Vagina (tissue), 2 donors: ENCODE results near the gene SLFNL1. TPM values are rescaled to one million over a fixed set of nuclear protein-coding genes. Genes with fewer than 3 reads are reported as not detected.

Experiments used
- DNase-seq, 2 donors: peaks; one replicate each; pipeline ENCODE4 v3.0.0-alpha.2; 2017; ENCODE audit errors: extremely low spot score in 2 of 2
- H3K27ac ChIP-seq: fragments of 200-600 bp; sonication (generic); one replicate; pipeline ENCODE4 v1.5.1; 2019
- H3K27me3 ChIP-seq: fragments of 200-600 bp; sonication (generic); one replicate; pipeline ENCODE4 v1.5.1; 2019
- H3K36me3 ChIP-seq, 2 donors: fragments of 200-600 bp; sonication (generic); one replicate each; pipeline ENCODE4 v1.5.1; 2017 to 2019
- H3K4me1 ChIP-seq: fragments of 200-600 bp; sonication (generic); one replicate; pipeline ENCODE4 v1.5.1; 2019
- H3K4me3 ChIP-seq, 2 donors: fragments of 200-600 bp; sonication (generic); 1 replicate in 1 of 2; 2 replicates in 1 of 2; pipeline ENCODE4 v1.5.1; 2016 to 2019
- H3K9me3 ChIP-seq: fragments of 200-600 bp; sonication (generic); one replicate; pipeline ENCODE4 v1.5.1; 2019
- POLR2A ChIP-seq, 2 donors: fragments of 450-650 bp; IDR thresholded peaks; one replicate each; pipeline ENCODE4 v1.6.1; 2017; ENCODE audit warnings: antibody characterized with exemption in 2 of 2, mild to moderate bottlenecking in 2 of 2, moderate library complexity in 2 of 2
- POLR2AphosphoS5 ChIP-seq, 2 donors: sonication (generic); formaldehyde crosslinking; IDR thresholded peaks; one replicate each; pipeline ENCODE4 v1.9.0; 2017; ENCODE audit warnings: antibody characterized with exemption in 2 of 2, mild to moderate bottlenecking in 2 of 2, low read depth in 1 of 2; ENCODE audit not compliant: insufficient read depth in 1 of 2
- intact Hi-C: fragments of 100-400 bp; cut with DNase I; formaldehyde crosslinking; loops from one replicate; pipeline ENCODE4 v1.15.1; 2023
- total RNA-seq: library from RNA; depleted of rRNA; stranded (reverse); fragments of >200 nt; gene quantifications from one replicate; pipeline ENCODE4 v1.2.3, GENCODE V29; 2016
- TF ChIP-seq, protein P1 (sequence below), 3 experiments: fragments of 450-650 bp in 2 of 3; fragments of 200-600 bp in 1 of 3; sonication (generic) in 1 of 3; IDR thresholded peaks; one replicate each; pipeline ENCODE4 v1.5.1; 2017 to 2019; ENCODE audit warnings: antibody characterized with exemption in 3 of 3, mild to moderate bottlenecking in 2 of 3, moderate library complexity in 2 of 3

Gene SLFNL1
- total RNA-seq, 1 donor from 2014 or later = 1.2 TPM

DNA sequence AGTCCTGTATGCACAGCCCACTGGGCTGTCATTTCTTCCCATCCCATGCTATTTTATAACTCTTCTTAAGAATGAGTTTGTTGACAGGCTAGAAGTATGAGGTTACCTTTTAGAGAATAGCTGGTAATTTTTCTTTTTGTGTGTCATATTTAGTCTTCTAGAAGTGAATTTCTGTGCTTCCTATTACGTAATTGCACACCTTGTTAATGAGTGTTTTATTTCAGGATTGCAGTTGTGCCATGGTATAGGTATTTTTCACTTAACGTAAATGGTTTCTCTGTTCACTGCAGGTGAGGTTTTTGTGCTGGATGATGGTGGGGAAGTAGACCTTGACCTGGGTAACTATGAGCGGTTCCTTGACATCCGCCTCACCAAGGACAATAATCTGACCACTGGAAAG, 37.0 kb downstream of the SLFNL1 start:
- H3K4me3 ChIP-seq = no peak overlapping the region
- intact Hi-C loops = no loop called here
- H3K36me3 ChIP-seq = peaks cover 0 to 41% of the 10 kb centered on the region in 2 donors
- H3K27me3 ChIP-seq = no peaks in the 10 kb centered on the region
- no peak for DNase-seq
- TF ChIP-seq POLR2A (IDR thresholded peaks at IDR 0.05) = no peak
- TF ChIP-seq, protein P1, sequence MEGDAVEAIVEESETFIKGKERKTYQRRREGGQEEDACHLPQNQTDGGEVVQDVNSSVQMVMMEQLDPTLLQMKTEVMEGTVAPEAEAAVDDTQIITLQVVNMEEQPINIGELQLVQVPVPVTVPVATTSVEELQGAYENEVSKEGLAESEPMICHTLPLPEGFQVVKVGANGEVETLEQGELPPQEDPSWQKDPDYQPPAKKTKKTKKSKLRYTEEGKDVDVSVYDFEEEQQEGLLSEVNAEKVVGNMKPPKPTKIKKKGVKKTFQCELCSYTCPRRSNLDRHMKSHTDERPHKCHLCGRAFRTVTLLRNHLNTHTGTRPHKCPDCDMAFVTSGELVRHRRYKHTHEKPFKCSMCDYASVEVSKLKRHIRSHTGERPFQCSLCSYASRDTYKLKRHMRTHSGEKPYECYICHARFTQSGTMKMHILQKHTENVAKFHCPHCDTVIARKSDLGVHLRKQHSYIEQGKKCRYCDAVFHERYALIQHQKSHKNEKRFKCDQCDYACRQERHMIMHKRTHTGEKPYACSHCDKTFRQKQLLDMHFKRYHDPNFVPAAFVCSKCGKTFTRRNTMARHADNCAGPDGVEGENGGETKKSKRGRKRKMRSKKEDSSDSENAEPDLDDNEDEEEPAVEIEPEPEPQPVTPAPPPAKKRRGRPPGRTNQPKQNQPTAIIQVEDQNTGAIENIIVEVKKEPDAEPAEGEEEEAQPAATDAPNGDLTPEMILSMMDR (IDR thresholded peaks at IDR 0.05) = no peak
- no peak for TF ChIP-seq POLR2AphosphoS5 (IDR thresholded peaks at IDR 0.05; ENCODE audit: insufficient read depth in 1 of 2, low read depth in 1 of 2)
- H3K27ac ChIP-seq = no peak overlapping the region
- H3K9me3 ChIP-seq = no peaks in the 10 kb centered on the region
- H3K4me1 ChIP-seq = peaks cover 66% of the 10 kb centered on the region

DNA sequence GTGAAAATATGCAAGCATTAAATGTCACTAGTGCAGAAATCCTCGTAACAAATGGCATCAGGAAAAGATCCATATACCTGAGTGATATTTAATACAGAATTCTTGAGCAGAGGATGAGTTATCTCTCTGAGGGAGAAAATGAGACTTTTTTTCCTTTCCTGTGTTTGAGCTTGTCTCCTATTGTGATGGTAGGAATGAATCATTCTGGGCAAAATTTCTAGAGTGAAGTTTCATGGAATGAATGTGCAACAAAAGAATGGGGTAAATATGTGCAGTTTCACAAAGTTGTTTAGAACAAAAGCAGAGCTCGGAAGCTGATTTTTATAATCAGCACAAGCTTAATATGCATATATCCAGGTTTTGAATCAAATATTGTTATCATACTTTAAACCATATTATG, 37.5 kb downstream of the SLFNL1 start:
- Histone ChIP-seq H3K4me1 (peaks cover 68% of the 10 kb centered on the region), H3K36me3 (peaks cover 0 to 37% of the 10 kb centered on the region in 2 donors), H3K27me3 (no peaks in the 10 kb centered on the region), H3K9me3 (no peaks in the 10 kb centered on the region), H3K4me3 (no peak overlapping the region), H3K27ac (peak overlapping the region; percentile 33)
- intact Hi-C loops = no loop called here
- TF ChIP-seq, protein P1 (IDR thresholded peaks at IDR 0.05) = no peak
- TF ChIP-seq POLR2AphosphoS5 (IDR thresholded peaks at IDR 0.05; ENCODE audit: insufficient read depth in 1 of 2, low read depth in 1 of 2) (no peak), POLR2A (IDR thresholded peaks at IDR 0.05) (no peak)
- DNase-seq = no peak

DNA sequence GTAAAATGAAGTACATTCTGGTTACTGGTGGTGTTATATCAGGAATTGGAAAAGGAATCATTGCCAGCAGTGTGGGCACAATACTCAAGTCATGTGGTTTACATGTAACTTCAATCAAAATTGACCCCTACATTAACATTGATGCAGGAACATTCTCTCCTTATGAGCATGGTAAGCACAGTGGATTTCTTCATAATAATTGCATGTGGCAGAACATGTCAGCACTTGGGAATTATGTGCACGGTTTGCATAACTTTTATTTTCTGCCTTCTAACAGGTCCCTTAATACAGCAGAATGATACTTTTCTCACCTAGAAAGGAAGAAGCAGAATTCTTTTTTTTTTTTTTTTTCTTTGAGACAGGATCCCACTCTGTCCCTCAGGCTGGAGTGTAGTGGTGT, 38.2 kb downstream of the SLFNL1 start:
- H3K4me3 ChIP-seq = no peak overlapping the region
- no peaks in the 10 kb centered on the region for H3K27me3 ChIP-seq
- DNase-seq = no peak
- H3K9me3 ChIP-seq = no peaks in the 10 kb centered on the region
- intact Hi-C loops = no loop called here
- no peak for TF ChIP-seq POLR2AphosphoS5 (IDR thresholded peaks at IDR 0.05; ENCODE audit: insufficient read depth in 1 of 2, low read depth in 1 of 2)
- TF ChIP-seq POLR2A (IDR thresholded peaks at IDR 0.05) = no peak
- TF ChIP-seq, protein P1 (IDR thresholded peaks at IDR 0.05) = no peak
- H3K27ac ChIP-seq = peak overlapping the region; percentile 33
- H3K4me1 ChIP-seq = peaks cover 72% of the 10 kb centered on the region
- H3K36me3 ChIP-seq = peaks cover 0 to 29% of the 10 kb centered on the region in 2 donors

DNA sequence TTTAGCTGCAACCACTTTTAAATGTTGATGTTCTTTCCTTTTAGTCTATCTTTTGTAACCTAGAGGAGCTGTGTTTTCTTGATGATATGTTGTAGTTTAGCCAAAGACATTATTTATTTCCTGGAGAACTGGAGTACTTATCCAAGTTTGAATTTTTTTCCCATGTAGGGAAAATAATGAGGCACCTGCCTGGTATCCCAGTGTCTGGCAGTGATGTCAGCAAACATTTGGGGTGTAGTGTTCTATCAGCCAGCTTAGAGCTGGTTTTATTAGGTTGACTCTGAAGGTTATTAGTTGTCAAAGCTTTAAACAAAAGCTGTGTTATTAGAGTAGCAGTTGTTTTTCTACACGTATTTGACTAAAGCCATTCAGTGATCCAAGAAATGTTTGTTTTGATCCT, 38.8 kb downstream of the SLFNL1 start:
- Histone ChIP-seq H3K9me3 (no peaks in the 10 kb centered on the region), H3K27me3 (no peaks in the 10 kb centered on the region), H3K27ac (peak overlapping the region; percentile 46), H3K36me3 (peaks cover 0 to 28% of the 10 kb centered on the region in 2 donors), H3K4me1 (peaks cover 72% of the 10 kb centered on the region), H3K4me3 (no peak overlapping the region)
- TF ChIP-seq, protein P1 (IDR thresholded peaks at IDR 0.05) = no peak
- TF ChIP-seq POLR2AphosphoS5 (IDR thresholded peaks at IDR 0.05; ENCODE audit: insufficient read depth in 1 of 2, low read depth in 1 of 2) = peak in 1 of 2 donors; percentile 30
- intact Hi-C loops = no loop called here
- DNase-seq = no peak

DNA sequence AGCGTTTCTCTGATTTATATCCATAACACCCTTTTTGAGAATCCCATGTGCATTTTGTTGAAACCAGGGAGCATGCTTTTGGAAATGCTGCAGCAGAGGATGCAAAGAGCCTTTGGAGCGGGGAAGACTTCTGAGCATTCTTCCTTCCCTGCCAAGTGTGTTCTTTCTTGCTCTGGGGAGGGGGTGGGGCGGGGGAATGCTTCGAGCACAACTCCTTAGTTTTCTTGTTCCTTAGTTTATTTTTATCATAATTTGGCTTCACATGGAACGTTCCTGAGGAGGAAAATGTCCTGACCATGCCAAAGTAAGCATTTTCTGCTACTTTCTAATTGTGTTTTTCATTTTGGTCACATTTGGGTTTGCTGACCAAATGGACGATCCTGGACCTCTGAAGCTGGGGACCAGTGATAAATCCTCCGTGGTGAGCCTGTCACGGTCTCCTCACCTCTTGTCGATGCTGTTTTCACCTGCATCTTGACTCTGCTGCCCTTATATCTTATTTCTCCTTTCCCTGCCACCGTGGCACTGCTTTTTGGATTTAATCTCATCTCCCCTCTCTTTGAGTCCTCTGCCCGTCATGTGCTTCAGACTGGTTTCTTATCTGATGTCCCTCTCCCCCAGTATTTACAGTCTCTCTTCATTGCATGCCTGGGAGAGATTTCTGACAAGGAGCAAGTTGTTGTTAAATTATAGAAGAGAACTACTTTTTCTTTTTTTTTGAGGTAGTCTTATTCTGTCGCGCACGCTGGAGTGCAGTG, 39.7 kb downstream of the SLFNL1 start:
- TF ChIP-seq POLR2AphosphoS5 (IDR thresholded peaks at IDR 0.05; ENCODE audit: insufficient read depth in 1 of 2, low read depth in 1 of 2) (no peak), POLR2A (IDR thresholded peaks at IDR 0.05) (no peak)
- TF ChIP-seq, protein P1 (IDR thresholded peaks at IDR 0.05) = no peak
- Histone ChIP-seq H3K27ac (peak overlapping the region; percentile 63), H3K9me3 (no peaks in the 10 kb centered on the region), H3K4me3 (peak overlapping the region in 1 of 2 donors; percentile 5), H3K36me3 (peaks cover 0 to 21% of the 10 kb centered on the region in 2 donors), H3K4me1 (peaks cover 71% of the 10 kb centered on the region), H3K27me3 (no peaks in the 10 kb centered on the region)
- intact Hi-C loops = no loop called here
- no peak for DNase-seq
